Uterus (tissue), 4 donors: Measurements from ENCODE around the gene TBK1. TPM values are rescaled to one million over a fixed set of nuclear protein-coding genes. Genes with fewer than 3 reads are reported as not detected.

Experiments used
- DNase-seq, 2 donors: peaks; one replicate each; pipeline ENCODE4 v3.0.0-alpha.2; 2019 to 2020
- H3K27ac ChIP-seq, 2 donors: fragments of 200-600 bp; sonication (generic); 1 replicate in 1 of 2; 2 replicates in 1 of 2; pipeline ENCODE4 v1.5.1; 2016 to 2018
- H3K27me3 ChIP-seq, 2 donors: fragments of 200-600 bp; sonication (generic); one replicate each; pipeline ENCODE4 v1.5.1; 2018 to 2019; ENCODE audit warnings: control low read depth in 1 of 2
- H3K36me3 ChIP-seq, 2 donors: fragments of 200-600 bp; sonication (generic); one replicate each; pipeline ENCODE4 v1.5.1; 2019; ENCODE audit warnings: control low read depth in 1 of 2
- H3K4me1 ChIP-seq, 2 donors: fragments of 200-600 bp; sonication (generic); one replicate each; pipeline ENCODE4 v1.5.1; 2018 to 2019; ENCODE audit warnings: control low read depth in 1 of 2
- H3K4me3 ChIP-seq, 2 donors: fragments of 200-600 bp; sonication (generic); 1 replicate in 1 of 2; 2 replicates in 1 of 2; pipeline ENCODE4 v1.5.1; 2018 to 2019; ENCODE audit warnings: mild to moderate bottlenecking in 1 of 2
- H3K9me3 ChIP-seq, 2 donors: fragments of 200-600 bp; sonication (generic); one replicate each; pipeline ENCODE4 v1.5.1; 2019; ENCODE audit warnings: control low read depth in 1 of 2
- CTCF ChIP-seq, 4 experiments: fragments of 200-600 bp in 2 of 4; fragments of 450-650 bp in 2 of 4; sonication (generic) in 2 of 4; IDR thresholded peaks; one replicate each; pipeline ENCODE4 v1.5.1; 2016 to 2019; ENCODE audit warnings: antibody characterized with exemption in 4 of 4, mild to moderate bottlenecking in 2 of 4, moderate library complexity in 1 of 4
- POLR2A ChIP-seq, 2 donors: fragments of 450-650 bp; IDR thresholded peaks; one replicate each; pipeline ENCODE4 v1.6.1; 2016; ENCODE audit warnings: antibody characterized with exemption in 2 of 2, mild to moderate bottlenecking in 1 of 2, moderate library complexity in 1 of 2
- intact Hi-C: fragments of 100-400 bp; cut with DNase I; formaldehyde crosslinking; loops from one replicate; pipeline ENCODE4 v1.15.1; 2023; ENCODE audit warnings: low total_unique reads
- total RNA-seq, 4 donors: library from RNA; depleted of rRNA in 3 of 4; stranded (reverse); fragments of >200 nt in 3 of 4; gene quantifications; one replicate each; pipeline versions ENCODE4 v1.1.0 to v1.2.4, GENCODE V29; 2014 to 2023
- donor health status: DM: yes; HTN: yes; CAD: no.

The TBK1 gene
- total RNA-seq, 4 donors from 2014 or later, result 16.7 to 37.5 (median 26.0) TPM

GRCh38 chr12:64549108-64549507 is 97.2 kb downstream of the TBK1 start:
- no peaks in the 10 kb centered on the region for H3K9me3 ChIP-seq
- no peak overlapping the region for H3K27ac ChIP-seq
- intact Hi-C loops, result loop anchor here (5.0 kb wide), 1 partner anchor 148 kb away; no protein-coding TSS in a partner anchor
- no peak for DNase-seq
- H3K27me3 ChIP-seq, result no peaks in the 10 kb centered on the region
- no peaks in the 10 kb centered on the region for H3K36me3 ChIP-seq
- TF ChIP-seq CTCF (IDR thresholded peaks at IDR 0.05), result no peak
- no peak for TF ChIP-seq POLR2A (IDR thresholded peaks at IDR 0.05)
- no peaks in the 10 kb centered on the region for H3K4me1 ChIP-seq
- H3K4me3 ChIP-seq, result no peak overlapping the region

DNA sequence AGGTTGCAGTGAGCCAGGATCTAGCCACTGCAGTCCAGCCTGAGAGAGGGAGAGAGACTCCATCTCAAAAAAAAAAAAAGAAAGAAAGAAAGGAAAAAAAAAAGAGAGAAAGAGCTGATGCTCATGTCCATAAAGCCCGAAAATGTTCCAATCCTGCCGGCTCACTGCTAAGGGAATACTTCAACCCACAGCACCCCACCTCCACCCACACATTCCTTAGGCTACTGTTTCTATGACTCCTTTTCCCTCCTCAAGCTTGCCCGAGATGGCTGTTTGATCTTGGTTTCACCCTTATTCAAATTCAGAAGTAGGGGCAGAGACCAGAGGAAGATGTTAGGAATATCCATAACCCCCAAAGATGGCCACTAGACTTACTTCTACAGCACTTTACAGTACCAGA is 98.8 kb downstream of the TBK1 start:
- no peak for DNase-seq
- Histone ChIP-seq H3K36me3 (no peaks in the 10 kb centered on the region), H3K4me3 (no peak overlapping the region), H3K9me3 (no peaks in the 10 kb centered on the region), H3K4me1 (no peaks in the 10 kb centered on the region), H3K27ac (peak overlapping the region; percentile 18 to 56), H3K27me3 (no peaks in the 10 kb centered on the region)
- intact Hi-C loops, result no loop called here
- TF ChIP-seq POLR2A (IDR thresholded peaks at IDR 0.05), result no peak
- TF ChIP-seq CTCF (IDR thresholded peaks at IDR 0.05), result no peak

- Histone ChIP-seq H3K36me3 (no peaks in the 10 kb centered on the region), H3K27me3 (no peaks in the 10 kb centered on the region), H3K9me3 (no peaks in the 10 kb centered on the region), H3K4me1 (no peaks in the 10 kb centered on the region), H3K27ac (peak overlapping the region; percentile 56 to 71), H3K4me3 (no peak overlapping the region)
- peak in 1 of 2 donors; percentile 43 for DNase-seq
- intact Hi-C loops, result no loop called here
- no peak for TF ChIP-seq POLR2A (IDR thresholded peaks at IDR 0.05)
- no peak for TF ChIP-seq CTCF (IDR thresholded peaks at IDR 0.05)
Measured at GRCh38 chr12:64551676-64552075, 99.8 kb downstream of the TBK1 start.

Other genes with a start within 250 kb of the TBK1 start
- 1 to 10 TPM in 3 of 4 donors, under 1 TPM in 1; 0.51 to 9.0 (median 6.6) TPM for gene KICS2, start 229.8 kb upstream of the TBK1 start, total RNA-seq
- under 1 TPM in 1 of 4 donors, not detected in 3; 0.76 TPM for gene C12orf56, start 61.4 kb upstream of the TBK1 start, total RNA-seq
- gene XPOT, start 47.7 kb upstream of the TBK1 start, total RNA-seq, result 10 to 100 TPM; 23.6 to 75.4 (median 54.1) TPM
- 10 to 100 TPM; 17.7 to 64.7 (median 29.2) TPM for gene RASSF3, start 158.4 kb downstream of the TBK1 start, total RNA-seq